MM.1S (cell line): ENCODE measurements around the gene CTNNA3.

Source experiments
- DNase-seq: peaks from one replicate; pipeline ENCODE4 v3.0.0-alpha.2; 2015
- H2AFZ ChIP-seq: fragments of 300-600 bp; sonication (generic); 2 replicates; pipeline ENCODE4 v1.6.0; 2016; ENCODE audit warnings: antibody characterized with exemption, low read length
- H3F3A ChIP-seq: fragments of 300-600 bp; sonication (generic); 2 replicates; pipeline ENCODE4 v1.6.1; 2016; ENCODE audit warnings: mild to moderate bottlenecking, antibody characterized with exemption, low read length, moderate library complexity, mixed read lengths; ENCODE audit not compliant: insufficient read depth
- H3K27ac ChIP-seq: fragments of 300-600 bp; sonication (generic); 2 replicates; pipeline ENCODE4 v1.5.1; 2016; ENCODE audit warnings: mild to moderate bottlenecking, low read length
- H3K27me3 ChIP-seq: fragments of 300-600 bp; sonication (generic); replicated peaks from 2 replicates; pipeline ENCODE4 v1.6.0; 2016; ENCODE audit warnings: low read length; ENCODE audit not compliant: insufficient read depth
- H3K36me3 ChIP-seq: fragments of 300-600 bp; sonication (generic); replicated peaks from 2 replicates; pipeline ENCODE4 v1.6.1; 2016; ENCODE audit warnings: mild to moderate bottlenecking, low read length, mixed read lengths; ENCODE audit not compliant: insufficient read depth
- H3K4me1 ChIP-seq: fragments of 300-600 bp; sonication (generic); 2 replicates; pipeline ENCODE4 v1.6.1; 2016; ENCODE audit warnings: low read length, mixed read lengths
- H3K4me2 ChIP-seq: fragments of 300-600 bp; sonication (generic); 2 replicates; pipeline ENCODE4 v1.6.0; 2016; ENCODE audit warnings: low read depth, low read length
- H3K4me3 ChIP-seq: fragments of 300-600 bp; sonication (generic); 2 replicates; pipeline ENCODE4 v1.5.1; 2016; ENCODE audit warnings: low read length, mixed read lengths
- H3K79me2 ChIP-seq: fragments of 300-600 bp; sonication (generic); 2 replicates; pipeline ENCODE4 v1.6.1; 2016; ENCODE audit warnings: mixed run types, low read length, mixed read lengths
- H3K9ac ChIP-seq: fragments of 300-600 bp; sonication (generic); 2 replicates; pipeline ENCODE4 v1.6.1; 2016; ENCODE audit warnings: low read length, mixed read lengths
- H3K9me2 ChIP-seq: fragments of 300-600 bp; sonication (generic); replicated peaks from 2 replicates; pipeline ENCODE4 v1.6.1; 2016; ENCODE audit warnings: mild to moderate bottlenecking, low read length, mixed read lengths; ENCODE audit not compliant: insufficient read depth
- H3K9me3 ChIP-seq: fragments of 300-600 bp; sonication (generic); replicated peaks from 2 replicates; pipeline ENCODE4 v1.6.1; 2016; ENCODE audit warnings: mild to moderate bottlenecking, low read length, mixed read lengths; ENCODE audit not compliant: insufficient read depth
- H4K20me1 ChIP-seq: fragments of 300-600 bp; sonication (generic); 2 replicates; pipeline ENCODE4 v1.6.1; 2016; ENCODE audit warnings: mild to moderate bottlenecking, low read length, moderate library complexity, mixed read lengths; ENCODE audit not compliant: insufficient read depth
- EZH2 ChIP-seq: fragments of 300-600 bp; sonication (generic); optimal IDR thresholded peaks from 2 replicates; pipeline ENCODE3; 2017; ENCODE audit warnings: low read depth, mild to moderate bottlenecking, antibody characterized with exemption, low read length, mixed read lengths
- EZH2phosphoT487 ChIP-seq: fragments of 300-600 bp; sonication (generic); IDR thresholded peaks from 2 replicates; pipeline ENCODE4 v1.6.1; 2018; ENCODE audit warnings: antibody characterized with exemption, low read length
- TF ChIP-seq, protein P1 (sequence below): fragments of 300-600 bp; sonication (generic); IDR thresholded peaks from 2 replicates; pipeline ENCODE4 v1.5.1; 2016; ENCODE audit warnings: antibody characterized with exemption, low read length, mixed read lengths

Gene CTNNA3

DNA sequence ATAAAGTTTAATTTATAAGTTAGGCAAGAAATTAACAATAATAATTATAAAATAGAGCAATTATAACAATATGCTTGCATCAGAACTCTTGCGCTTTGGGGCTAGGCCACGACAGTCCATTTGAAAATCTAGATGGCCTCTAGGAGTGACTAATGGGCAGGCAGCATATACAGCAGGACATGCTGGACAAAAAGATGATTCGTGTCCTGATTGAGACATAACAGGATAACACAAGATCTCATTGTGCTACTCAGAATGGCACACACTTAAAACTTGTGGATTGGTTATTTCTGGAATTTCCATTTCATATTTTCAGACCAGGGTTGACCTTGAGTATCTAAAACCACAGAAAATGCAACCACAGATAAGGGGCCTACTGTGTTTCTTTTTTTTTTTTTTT, 27.5 kb downstream of the CTNNA3 start:
- no peak overlapping the region for H3K4me3 ChIP-seq
- H3F3A ChIP-seq = peaks cover 9% of the 10 kb centered on the region; the same call in 1 of the 2 replicates
- H3K4me2 ChIP-seq = no peak overlapping the region
- no peak overlapping the region for H3K9ac ChIP-seq
- H4K20me1 ChIP-seq = no peaks in the 10 kb centered on the region
- no peaks in the 10 kb centered on the region for H3K79me2 ChIP-seq
- no peaks in the 10 kb centered on the region for H3K9me3 ChIP-seq
- no peak for DNase-seq
- no peak overlapping the region for H3K27ac ChIP-seq
- H3K27me3 ChIP-seq = no peaks in the 10 kb centered on the region
- no peaks in the 10 kb centered on the region for H3K36me3 ChIP-seq
- no peak for TF ChIP-seq EZH2phosphoT487
- TF ChIP-seq EZH2 = no peak
- TF ChIP-seq, protein P1, sequence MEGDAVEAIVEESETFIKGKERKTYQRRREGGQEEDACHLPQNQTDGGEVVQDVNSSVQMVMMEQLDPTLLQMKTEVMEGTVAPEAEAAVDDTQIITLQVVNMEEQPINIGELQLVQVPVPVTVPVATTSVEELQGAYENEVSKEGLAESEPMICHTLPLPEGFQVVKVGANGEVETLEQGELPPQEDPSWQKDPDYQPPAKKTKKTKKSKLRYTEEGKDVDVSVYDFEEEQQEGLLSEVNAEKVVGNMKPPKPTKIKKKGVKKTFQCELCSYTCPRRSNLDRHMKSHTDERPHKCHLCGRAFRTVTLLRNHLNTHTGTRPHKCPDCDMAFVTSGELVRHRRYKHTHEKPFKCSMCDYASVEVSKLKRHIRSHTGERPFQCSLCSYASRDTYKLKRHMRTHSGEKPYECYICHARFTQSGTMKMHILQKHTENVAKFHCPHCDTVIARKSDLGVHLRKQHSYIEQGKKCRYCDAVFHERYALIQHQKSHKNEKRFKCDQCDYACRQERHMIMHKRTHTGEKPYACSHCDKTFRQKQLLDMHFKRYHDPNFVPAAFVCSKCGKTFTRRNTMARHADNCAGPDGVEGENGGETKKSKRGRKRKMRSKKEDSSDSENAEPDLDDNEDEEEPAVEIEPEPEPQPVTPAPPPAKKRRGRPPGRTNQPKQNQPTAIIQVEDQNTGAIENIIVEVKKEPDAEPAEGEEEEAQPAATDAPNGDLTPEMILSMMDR = no peak
- H3K9me2 ChIP-seq = no peaks in the 10 kb centered on the region
- H2AFZ ChIP-seq = no peak overlapping the region
- peaks cover 18% of the 10 kb centered on the region for H3K4me1 ChIP-seq

DNA sequence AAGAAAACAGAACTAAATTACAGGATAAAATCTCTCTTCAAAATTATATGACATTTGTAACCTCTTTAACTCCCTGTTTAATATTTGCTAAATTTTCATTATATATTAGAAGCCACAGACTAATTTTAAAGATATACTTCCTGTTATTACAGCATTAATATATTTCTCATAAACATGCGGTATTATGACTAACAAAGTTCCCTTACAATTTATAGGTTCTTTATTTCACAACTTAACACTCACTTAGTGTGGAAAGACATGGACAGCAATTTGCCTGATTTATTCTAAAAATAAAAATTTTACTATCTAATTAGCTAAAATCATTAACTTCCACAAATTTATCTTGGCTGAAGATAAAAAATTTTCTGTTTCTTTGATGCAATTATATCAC, 29.0 kb downstream of the CTNNA3 start:
- Histone ChIP-seq H3K4me3 (no peak overlapping the region), H3K27ac (no peak overlapping the region), H3F3A (peaks cover 9% of the 10 kb centered on the region; the same call in 1 of the 2 replicates), H3K9ac (no peak overlapping the region), H3K9me2 (no peaks in the 10 kb centered on the region; the same call in 1 of the 2 replicates), H3K4me1 (peaks cover 18% of the 10 kb centered on the region), H3K79me2 (no peaks in the 10 kb centered on the region), H3K27me3 (no peaks in the 10 kb centered on the region), H3K9me3 (no peaks in the 10 kb centered on the region), H2AFZ (no peak overlapping the region), H3K36me3 (no peaks in the 10 kb centered on the region), H3K4me2 (no peak overlapping the region), H4K20me1 (no peaks in the 10 kb centered on the region)
- no peak for DNase-seq
- TF ChIP-seq, protein P1 = no peak
- TF ChIP-seq EZH2 (no peak), EZH2phosphoT487 (no peak)

DNA sequence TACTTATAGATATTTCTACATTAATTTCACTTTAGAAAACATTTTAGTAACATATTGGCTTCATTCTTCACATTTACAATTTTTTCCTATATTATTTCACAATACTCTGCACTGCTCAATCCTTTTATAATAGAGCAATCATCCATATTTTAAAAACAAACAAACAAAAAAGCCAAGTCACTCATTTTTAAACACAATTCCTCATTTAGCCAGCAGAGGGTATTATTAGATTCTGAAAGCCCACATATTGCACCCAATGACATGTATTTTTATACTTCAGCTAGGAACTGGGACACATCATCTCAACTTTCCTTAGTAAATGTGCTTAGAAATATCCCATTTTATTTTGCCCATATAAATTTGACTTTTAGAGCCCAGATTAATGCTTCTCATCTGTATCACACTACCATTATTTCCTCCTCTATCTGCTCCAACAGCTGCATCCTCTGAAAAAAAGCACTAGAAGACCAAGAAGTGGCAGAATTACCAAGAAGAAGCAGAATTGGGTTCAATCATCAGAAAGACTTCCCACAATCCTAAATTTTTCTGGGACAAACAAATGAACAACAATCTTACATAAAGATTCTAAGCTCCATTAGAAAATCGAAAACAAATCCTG, 29.5 kb downstream of the CTNNA3 start:
- Histone ChIP-seq H3F3A (peaks cover 9% of the 10 kb centered on the region; the same call in 1 of the 2 replicates), H3K4me2 (peak overlapping the region; percentile 56; the same call in 1 of the 2 replicates), H3K27me3 (no peaks in the 10 kb centered on the region), H4K20me1 (no peaks in the 10 kb centered on the region), H3K9me2 (no peaks in the 10 kb centered on the region; the same call in 1 of the 2 replicates), H3K36me3 (no peaks in the 10 kb centered on the region), H2AFZ (0 out of 2 replicates have a peak overlapping the region, but pooled peaks have one; percentile 14), H3K4me1 (peaks cover 18% of the 10 kb centered on the region), H3K9me3 (no peaks in the 10 kb centered on the region), H3K9ac (no peak overlapping the region), H3K4me3 (no peak overlapping the region), H3K27ac (no peak overlapping the region), H3K79me2 (no peaks in the 10 kb centered on the region)
- TF ChIP-seq, protein P1 = peak; percentile 58
- no peak for TF ChIP-seq EZH2phosphoT487
- peak; percentile 44 for DNase-seq
